ENCODE data around the gene RNF13.
A peak's percentile ranks its signal among the peaks of the same experiment; 100 is the strongest.

The RNF13 gene

GRCh38 chr3:149812606-149813366 is at the start of gene RNF13:
Gene RNF13 (plus strand): TSS chr3:149813215. CDS start chr3:149846027, 32,812 bp downstream.
- DNase-seq (ENCODE audit: low read depth), result peak; percentile 90

DNA sequence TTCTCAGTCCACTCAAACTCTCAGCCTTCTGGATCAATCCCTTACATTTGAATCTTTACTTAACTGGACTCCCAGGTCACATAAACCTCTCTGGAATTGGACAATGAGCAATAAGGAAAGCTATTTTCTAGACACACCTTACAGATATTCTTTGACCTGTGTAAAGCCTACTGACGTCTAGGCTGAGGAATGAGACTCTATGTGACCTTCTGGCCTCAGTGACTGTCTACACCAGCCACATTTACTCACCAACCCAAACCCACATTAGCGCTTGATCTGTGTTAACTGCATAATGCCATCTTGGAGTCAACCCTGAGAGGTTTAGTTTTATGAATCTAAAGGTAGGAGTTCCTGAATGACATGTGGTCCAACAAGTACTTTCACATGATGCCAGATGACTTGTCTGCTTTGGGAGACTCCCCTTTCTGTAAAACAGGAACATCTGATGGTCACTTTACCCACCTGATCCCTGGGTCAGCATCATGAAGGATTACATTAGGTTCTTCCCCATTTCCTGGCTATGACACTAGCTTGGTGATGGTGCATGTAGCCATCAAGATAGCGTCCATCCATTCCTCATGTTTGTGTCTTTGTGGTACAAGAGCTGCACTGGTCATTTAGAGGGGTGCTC is 49.3 kb upstream of the RNF13 start:
- no peak for DNase-seq (ENCODE audit: low read depth)

DNA sequence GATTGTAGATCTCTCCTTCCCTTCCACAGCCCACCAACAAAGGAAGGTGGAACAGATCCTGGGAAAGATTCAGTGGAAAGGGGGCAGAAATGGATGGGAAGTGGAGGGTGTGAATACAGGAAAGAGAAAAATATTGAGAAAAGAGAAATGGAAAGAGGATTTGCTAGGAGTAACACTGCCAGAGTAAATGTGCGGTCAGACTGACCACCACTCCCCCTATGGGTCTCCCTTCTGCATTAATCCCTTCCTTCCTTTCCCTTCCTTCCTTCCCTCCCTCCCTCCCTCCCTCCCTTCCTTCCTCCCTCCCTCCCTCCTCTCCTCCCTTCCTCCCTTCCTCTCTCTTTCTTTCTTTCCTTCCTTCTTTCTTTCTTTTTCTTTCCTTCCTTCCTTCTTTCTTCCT is 48.7 kb upstream of the RNF13 start:
- no peak for DNase-seq (ENCODE audit: low read depth)

DNA sequence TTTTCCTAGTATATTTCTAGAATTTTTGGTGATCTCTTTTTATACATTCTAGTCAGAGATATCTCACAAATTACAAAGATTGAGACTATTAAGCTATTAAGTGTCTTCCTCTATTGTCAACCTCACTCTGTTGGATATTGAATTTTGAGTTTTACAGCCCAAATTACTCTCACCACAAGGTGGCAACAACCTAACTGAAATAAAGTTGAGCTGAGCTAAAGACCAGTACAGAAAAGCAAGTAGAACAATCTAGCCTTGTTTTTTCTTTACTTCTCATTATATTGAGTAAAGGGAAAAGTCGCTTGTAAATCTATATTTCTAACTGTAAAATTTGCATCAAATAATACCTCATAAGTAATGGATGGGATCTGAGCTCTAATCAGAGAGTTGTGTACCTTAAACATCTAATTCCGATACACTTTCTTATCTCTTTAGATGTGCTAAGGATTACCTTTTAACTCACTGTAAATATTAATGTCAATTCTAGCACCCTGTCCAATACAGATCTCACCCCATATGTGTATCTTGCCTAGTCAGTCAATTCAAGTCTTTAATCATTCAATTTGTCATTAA is 47.2 kb upstream of the RNF13 start:
- no peak for DNase-seq (ENCODE audit: low read depth)

GRCh38 chr3:149767720-149768119 is 45.3 kb upstream of the RNF13 start:
- DNase-seq (ENCODE audit: low read depth), result no peak

DNA sequence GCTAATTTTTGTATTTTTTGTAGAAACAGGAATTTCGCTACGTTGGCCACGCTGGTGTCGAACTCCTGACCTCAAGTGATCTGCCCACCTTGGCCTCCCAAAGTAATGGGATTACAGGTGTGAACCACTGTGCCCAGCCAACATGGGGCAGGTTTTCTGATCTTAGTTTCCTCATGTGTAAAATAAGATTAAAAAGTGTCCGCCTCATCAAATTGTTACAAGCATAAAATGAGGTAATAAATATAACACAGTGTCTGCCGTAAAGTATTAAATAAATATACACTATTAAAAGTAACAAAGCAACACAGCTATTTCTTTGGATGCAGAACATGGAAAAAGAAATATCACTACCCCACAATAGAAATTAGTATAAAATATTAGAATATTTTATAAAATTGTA is 44.3 kb upstream of the RNF13 start:
- DNase-seq (ENCODE audit: low read depth), result no peak

GRCh38 chr3:149770246-149770645 is 42.8 kb upstream of the RNF13 start:
- no peak for DNase-seq (ENCODE audit: low read depth)

DNA sequence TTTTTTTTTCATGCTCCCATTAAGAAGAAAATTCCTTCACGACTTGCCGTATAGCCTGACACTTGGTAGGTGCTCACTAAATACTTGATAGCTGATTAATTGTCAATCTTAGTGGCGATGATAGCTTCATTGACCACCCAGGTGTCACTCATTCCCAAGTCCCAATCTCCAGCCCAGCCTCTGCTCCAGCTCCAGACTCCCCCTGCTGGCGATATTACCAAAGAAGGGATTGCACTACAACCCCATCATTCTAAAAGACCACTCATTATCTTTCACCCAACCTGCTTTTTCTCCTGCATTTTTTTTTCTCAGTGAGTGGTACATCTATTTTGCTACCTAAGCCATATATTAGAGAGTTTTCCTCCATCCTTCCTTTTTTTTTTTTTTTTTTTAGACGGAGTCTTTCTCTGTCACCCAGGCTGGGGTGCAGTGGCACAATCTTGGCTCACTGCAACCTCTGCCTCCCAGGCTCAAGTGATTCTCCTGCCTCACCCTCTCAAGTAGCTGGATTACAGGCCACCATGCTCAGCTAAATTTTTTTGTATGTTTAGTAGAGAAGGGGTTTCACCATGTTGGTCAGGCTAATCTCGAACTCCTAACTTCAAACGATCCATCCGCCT is 41.3 kb upstream of the RNF13 start:
- DNase-seq (ENCODE audit: low read depth), result no peak

- DNase-seq (ENCODE audit: low read depth), result no peak
Measured at GRCh38 chr3:149772861-149773260, 40.2 kb upstream of the RNF13 start.

GRCh38 chr3:149776170-149776569 is 36.8 kb upstream of the RNF13 start:
- no peak for DNase-seq (ENCODE audit: low read depth)

- no peak for DNase-seq (ENCODE audit: low read depth)
Measured at GRCh38 chr3:149777414-149778214, 35.4 kb upstream of the RNF13 start.

DNA sequence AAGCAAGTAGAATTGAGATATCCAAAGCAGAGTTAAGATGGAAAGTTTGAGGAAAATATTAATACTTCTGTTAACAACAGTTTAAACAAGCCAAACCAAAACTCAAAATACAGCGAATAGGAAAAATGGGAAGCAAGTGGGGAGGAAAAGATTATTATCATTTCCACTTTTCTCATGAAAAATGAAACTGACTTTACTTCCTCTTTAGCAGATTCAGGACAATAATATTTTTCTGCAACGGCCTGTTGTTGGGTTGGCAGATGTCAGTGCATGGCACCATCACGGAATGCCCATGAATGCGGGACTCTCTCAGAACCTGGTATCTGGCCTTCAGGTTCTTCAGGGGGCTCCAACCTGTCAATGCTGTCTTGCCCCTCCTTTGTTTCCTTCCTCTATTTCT is 31.8 kb upstream of the RNF13 start:
- no peak for DNase-seq (ENCODE audit: low read depth)

DNA sequence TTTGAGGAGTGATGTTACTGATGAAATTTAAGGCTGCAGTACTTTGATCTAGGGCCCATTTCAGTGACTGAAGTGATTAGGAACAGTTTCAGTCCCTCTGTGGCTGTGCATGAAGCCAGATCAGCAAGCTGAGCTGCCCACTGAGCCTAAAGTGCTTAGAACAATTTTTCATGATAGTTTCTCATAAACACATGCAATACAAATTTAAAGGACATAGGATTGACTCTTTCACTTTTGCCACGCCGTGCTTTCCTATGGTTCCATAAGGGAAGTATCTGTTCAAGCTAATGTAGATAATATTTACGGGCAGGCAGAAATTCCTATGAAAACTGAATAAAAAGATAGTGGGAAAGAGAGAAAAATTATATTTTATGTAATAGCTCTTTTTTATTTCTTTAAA is 31.3 kb upstream of the RNF13 start:
- no peak for DNase-seq (ENCODE audit: low read depth)

- peak; percentile 49 for DNase-seq (ENCODE audit: low read depth)
Measured at GRCh38 chr3:149783576-149783975, 29.4 kb upstream of the RNF13 start.

DNA sequence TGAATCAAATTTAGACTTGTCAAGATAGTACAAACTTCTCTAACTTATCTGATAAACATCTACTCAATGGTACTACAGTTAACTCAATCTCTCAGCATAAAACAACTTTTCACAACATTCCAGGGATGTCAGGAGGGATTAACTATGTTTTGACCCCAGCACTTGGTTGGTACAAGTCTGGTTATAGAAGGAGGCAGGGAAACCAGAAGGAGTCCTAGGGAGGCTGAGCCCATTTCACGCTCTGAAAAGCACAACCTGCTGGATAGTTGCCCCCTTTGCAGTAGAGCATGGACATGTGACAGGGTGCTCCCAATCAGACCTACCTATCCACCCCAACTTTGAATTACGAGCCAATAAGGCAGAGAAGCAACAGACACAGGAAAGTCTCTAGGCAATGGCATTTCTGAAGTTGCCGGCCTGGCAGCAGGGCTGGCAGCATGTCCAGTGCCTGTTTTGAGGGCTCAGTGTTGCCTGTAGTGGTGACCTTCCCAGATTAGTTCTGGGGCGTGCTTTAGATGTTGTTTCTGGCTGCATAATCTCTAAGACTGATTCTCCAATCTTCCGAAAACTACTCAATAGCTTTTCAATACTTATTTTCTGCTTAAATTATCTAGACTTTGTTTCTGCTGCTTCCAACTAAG is 28.8 kb upstream of the RNF13 start:
- DNase-seq (ENCODE audit: low read depth), result no peak

- DNase-seq (ENCODE audit: low read depth), result peak; percentile 28
Measured at GRCh38 chr3:149790268-149790667, 22.7 kb upstream of the RNF13 start.

GRCh38 chr3:149790698-149791097 is 22.3 kb upstream of the RNF13 start:
- DNase-seq (ENCODE audit: low read depth), result no peak

- DNase-seq (ENCODE audit: low read depth), result no peak
Measured at GRCh38 chr3:149792452-149793270, 20.4 kb upstream of the RNF13 start, which contains the start of gene ANKUB1. Gene ANKUB1 (minus strand): TSS chr3:149792554. CDS start chr3:149792366, 188 bp downstream.

DNA sequence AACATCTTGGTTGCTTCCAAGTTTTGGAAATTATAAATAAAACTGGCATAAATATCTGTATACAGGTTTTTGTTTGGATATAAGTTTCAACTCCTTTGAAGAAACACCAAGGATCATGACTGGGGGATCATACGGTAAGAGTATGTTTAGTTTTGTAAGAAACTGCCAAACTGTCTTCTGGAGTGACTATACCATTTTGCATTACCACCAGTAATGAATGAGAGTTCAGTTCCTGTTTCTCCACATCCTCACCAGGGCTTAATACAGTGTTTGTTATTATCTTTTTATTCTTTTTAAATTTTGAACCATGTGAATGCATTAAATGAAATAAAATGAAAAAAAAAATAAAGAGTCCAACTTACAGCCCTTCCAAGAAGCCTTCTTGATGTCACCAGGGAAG is 17.0 kb upstream of the RNF13 start:
- no peak for DNase-seq (ENCODE audit: low read depth)

- DNase-seq (ENCODE audit: low read depth), result no peak
Measured at GRCh38 chr3:149800693-149801092, 12.3 kb upstream of the RNF13 start.

DNA sequence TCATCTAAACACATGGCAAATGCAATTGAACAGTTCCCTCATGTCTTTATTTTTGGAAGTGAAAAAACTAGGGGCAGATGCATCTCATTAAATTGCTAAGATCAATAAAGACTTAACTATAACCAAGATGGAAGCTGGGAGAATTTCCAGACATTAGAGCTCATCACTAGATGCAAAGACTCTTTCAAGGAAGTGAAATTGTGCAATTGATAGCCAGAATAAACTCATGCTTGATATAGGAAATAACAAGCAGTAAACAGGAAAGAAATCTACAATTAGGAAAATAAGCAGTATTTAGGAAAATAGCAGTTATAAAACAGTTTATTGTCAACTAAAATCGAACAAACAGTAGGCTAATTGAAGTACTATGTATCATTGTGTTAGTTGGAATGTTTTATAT is 11.8 kb upstream of the RNF13 start:
- DNase-seq (ENCODE audit: low read depth), result no peak

Data from GM04503 (cell line).